HG03521 (cell line): ENCODE results near the gene NTN1.
"Not testable (repeated sequence)": the region's sequence is repeated elsewhere in the genome, so short reads cannot be mapped to it uniquely, and the experiment has no call there.

Experiments used
- ATAC-seq: cut with Tn5 transposase; IDR thresholded peaks from one replicate; pipeline ENCODE4 v1.9.1; 2021; ENCODE audit warnings: mild to moderate bottlenecking, moderate library complexity; ENCODE audit not compliant: unreplicated experiment

Gene NTN1

GRCh38 chr17:9151091-9151490 lies 129.8 kb downstream of the NTN1 start:
- ATAC-seq: no peak

GRCh38 chr17:9151740-9152139 lies 130.4 kb downstream of the NTN1 start:
- ATAC-seq: not testable (repeated sequence)

- ATAC-seq: no peak
These were observed 137.5 kb downstream of the NTN1 start for GRCh38 chr17:9158544-9159452.

GRCh38 chr17:9162275-9162985 lies 141.1 kb downstream of the NTN1 start:
- ATAC-seq: no peak

GRCh38 chr17:9166788-9167187 lies 145.5 kb downstream of the NTN1 start:
- ATAC-seq: no peak

GRCh38 chr17:9167379-9167778 lies 146.1 kb downstream of the NTN1 start:
- ATAC-seq: no peak

GRCh38 chr17:9169116-9169515 lies 147.8 kb downstream of the NTN1 start:
- no peak for ATAC-seq

- ATAC-seq: no peak
These were observed 149.0 kb downstream of the NTN1 start for GRCh38 chr17:9170336-9170735.

GRCh38 chr17:9170853-9171252 lies 149.5 kb downstream of the NTN1 start:
- ATAC-seq: no peak

- no peak for ATAC-seq
These were observed 152.2 kb downstream of the NTN1 start for GRCh38 chr17:9173386-9173983.

- ATAC-seq: no peak
These were observed 153.0 kb downstream of the NTN1 start for GRCh38 chr17:9174312-9174711.

- ATAC-seq: no peak
These were observed 153.7 kb downstream of the NTN1 start for GRCh38 chr17:9174779-9175574.

GRCh38 chr17:9175700-9176467 lies 154.6 kb downstream of the NTN1 start:
- ATAC-seq: no peak

- ATAC-seq: no peak
These were observed 155.9 kb downstream of the NTN1 start for GRCh38 chr17:9177212-9177611.

- ATAC-seq: no peak
These were observed 157.0 kb downstream of the NTN1 start for GRCh38 chr17:9178319-9178718.

- no peak for ATAC-seq
These were observed 158.3 kb downstream of the NTN1 start for GRCh38 chr17:9179602-9180001.

- no peak for ATAC-seq
These were observed 160.3 kb downstream of the NTN1 start for GRCh38 chr17:9181640-9182039.

GRCh38 chr17:9183306-9183705 lies 162.0 kb downstream of the NTN1 start:
- no peak for ATAC-seq

GRCh38 chr17:9185142-9185541 lies 163.8 kb downstream of the NTN1 start:
- no peak for ATAC-seq

- ATAC-seq: no peak
These were observed 164.5 kb downstream of the NTN1 start for GRCh38 chr17:9185688-9186284.
